ENCODE data around the gene GRIK2.

GRIK2 gene

GRCh38 chr6:101689695-101690094 is 296.2 kb downstream of the GRIK2 start:
- FAIRE-seq (no peak), DNase-seq (ENCODE audit: insufficient read length, low spot score) (no peak)

GRCh38 chr6:101700655-101701054 is 307.1 kb downstream of the GRIK2 start:
- FAIRE-seq, result no peak
- no peak for DNase-seq (ENCODE audit: insufficient read length, low spot score)

- DNase-seq (ENCODE audit: insufficient read length, low spot score), result no peak
- FAIRE-seq, result no peak
These were observed 309.8 kb downstream of the GRIK2 start for GRCh38 chr6:101703311-101703710.

GRCh38 chr6:101705866-101706265 is 312.4 kb downstream of the GRIK2 start:
- DNase-seq (ENCODE audit: insufficient read length, low spot score) (no peak), FAIRE-seq (no peak)

GRCh38 chr6:101706576-101706975 is 313.1 kb downstream of the GRIK2 start:
- FAIRE-seq (no peak), DNase-seq (ENCODE audit: insufficient read length, low spot score) (no peak)

GRCh38 chr6:101711518-101711917 is 318.0 kb downstream of the GRIK2 start:
- no peak for FAIRE-seq

GRCh38 chr6:101716387-101716786 is 322.9 kb downstream of the GRIK2 start:
- no peak for FAIRE-seq
- DNase-seq (ENCODE audit: insufficient read length, low spot score), result no peak

More at GRCh38 chr6:101711518-101711917, 318.0 kb downstream of the GRIK2 start:
- DNase-seq (ENCODE audit: insufficient read length, low spot score), result no peak

GRCh38 chr6:101716810-101717209 is 323.3 kb downstream of the GRIK2 start:
- DNase-seq (ENCODE audit: insufficient read length, low spot score) (no peak), FAIRE-seq (no peak)

GRCh38 chr6:101719521-101719920 is 326.0 kb downstream of the GRIK2 start:
- no peak for FAIRE-seq

GRCh38 chr6:101722471-101722870 is 329.0 kb downstream of the GRIK2 start:
- no peak for DNase-seq (ENCODE audit: insufficient read length, low spot score)
- no peak for FAIRE-seq

More at GRCh38 chr6:101719521-101719920, 326.0 kb downstream of the GRIK2 start:
- no peak for DNase-seq (ENCODE audit: insufficient read length, low spot score)

GRCh38 chr6:101722991-101723579 is 329.6 kb downstream of the GRIK2 start:
- FAIRE-seq, result no peak

GRCh38 chr6:101728388-101728787 is 334.9 kb downstream of the GRIK2 start:
- DNase-seq (ENCODE audit: insufficient read length, low spot score) (no peak), FAIRE-seq (no peak)

More at GRCh38 chr6:101722991-101723579, 329.6 kb downstream of the GRIK2 start:
- DNase-seq (ENCODE audit: insufficient read length, low spot score), result peak; percentile 2

- no peak for FAIRE-seq
- DNase-seq (ENCODE audit: insufficient read length, low spot score), result no peak
These were observed 335.4 kb downstream of the GRIK2 start for GRCh38 chr6:101728956-101729355.

GRCh38 chr6:101730954-101731353 is 337.4 kb downstream of the GRIK2 start:
- DNase-seq (ENCODE audit: insufficient read length, low spot score), result no peak
- FAIRE-seq, result no peak

- FAIRE-seq, result no peak
These were observed 340.4 kb downstream of the GRIK2 start for GRCh38 chr6:101733899-101734298.

GRCh38 chr6:101738481-101738880 is 345.0 kb downstream of the GRIK2 start:
- DNase-seq (ENCODE audit: insufficient read length, low spot score), result no peak
- FAIRE-seq, result no peak

More at GRCh38 chr6:101733899-101734298, 340.4 kb downstream of the GRIK2 start:
- DNase-seq (ENCODE audit: insufficient read length, low spot score), result no peak

- DNase-seq (ENCODE audit: insufficient read length, low spot score), result no peak
- no peak for FAIRE-seq
These were observed 347.1 kb downstream of the GRIK2 start for GRCh38 chr6:101740631-101741030.

GRCh38 chr6:101741474-101742171 is 348.1 kb downstream of the GRIK2 start:
- DNase-seq (ENCODE audit: insufficient read length, low spot score) (no peak), FAIRE-seq (no peak)

- FAIRE-seq, result no peak
- no peak for DNase-seq (ENCODE audit: insufficient read length, low spot score)
These were observed 353.7 kb downstream of the GRIK2 start for GRCh38 chr6:101747160-101747559.

- no peak for FAIRE-seq
- DNase-seq (ENCODE audit: insufficient read length, low spot score), result no peak
These were observed 354.2 kb downstream of the GRIK2 start for GRCh38 chr6:101747716-101748115.

GRCh38 chr6:101755931-101756330 is 362.4 kb downstream of the GRIK2 start:
- DNase-seq (ENCODE audit: insufficient read length, low spot score), result no peak

GRCh38 chr6:101758368-101758767 is 364.9 kb downstream of the GRIK2 start:
- FAIRE-seq (no peak), DNase-seq (ENCODE audit: insufficient read length, low spot score) (no peak)

More at GRCh38 chr6:101755931-101756330, 362.4 kb downstream of the GRIK2 start:
- no peak for FAIRE-seq
